K562 (cell line): ENCODE data around the gene NDST4. TPM values are rescaled to one million over a fixed set of nuclear protein-coding genes. Genes with fewer than 3 reads are reported as not detected.

ENCODE experiments used
- ARID3B ChIP-seq: fragments of 250-450 bp; sonication (Bioruptor Pico); IDR thresholded peaks from 2 replicates; pipeline ENCODE4 v1.4.0; 2020; ENCODE audit warnings: borderline replicate concordance
- NR2C1 ChIP-seq, 2 experiments: fragments of 450-650 bp; IDR thresholded peaks; 2 replicates each; pipeline ENCODE4 v1.6.1; 2017; ENCODE audit warnings: mild to moderate bottlenecking in 2 of 2, antibody characterized with exemption in 1 of 2, inconsistent platforms in 1 of 2, missing compliant biosample characterization in 1 of 2, missing genetic modification characterization in 1 of 2
- POLR2G ChIP-seq: fragments of 200-400 bp; formaldehyde crosslinking; IDR thresholded peaks from 2 replicates; pipeline ENCODE4 v1.6.1; 2017; ENCODE audit warnings: low read depth, mild to moderate bottlenecking, antibody characterized with exemption, low read length, moderate library complexity
- RBM15 ChIP-seq: fragments of 200-400 bp; formaldehyde crosslinking; IDR thresholded peaks from 2 replicates; pipeline ENCODE4 v1.6.1; 2018; ENCODE audit warnings: mild to moderate bottlenecking, low read length, moderate library complexity; ENCODE audit not compliant: insufficient read depth
- SNRNP70 ChIP-seq: fragments of 200-400 bp; formaldehyde crosslinking; optimal IDR thresholded peaks from 2 replicates; pipeline ENCODE3; 2017; ENCODE audit warnings: low read depth, low read length
- ZNF263 ChIP-seq: sonication (generic); formaldehyde crosslinking; IDR thresholded peaks from 2 replicates; pipeline ENCODE4 v1.8.0; 2022; ENCODE audit warnings: mild to moderate bottlenecking, missing genetic modification reagents, borderline replicate concordance
- ZNF324 ChIP-seq: fragments of 250-450 bp; sonication (Bioruptor Pico); IDR thresholded peaks from 2 replicates; pipeline ENCODE4 v1.4.0; 2020; ENCODE audit warnings: mild to moderate bottlenecking
- ZNF444 ChIP-seq: fragments of 250-450 bp; sonication (Bioruptor Pico); IDR thresholded peaks from 2 replicates; pipeline ENCODE4 v1.4.0; 2020; ENCODE audit warnings: mild to moderate bottlenecking, moderate library complexity
- polyA plus RNA-seq, 8 experiments: library from polyadenylated mRNA; depleted of rRNA in 4 of 8; stranded (reverse) in 5 of 8; unstranded in 3 of 8; fragments of >200 nt; fragmentation: Nextera tagmentation in 2 of 8; fragmentation: Illumina TruSeq in 1 of 8; extraction: Ambion mirVana in 2 of 8; extraction: Trizol in 1 of 8; gene quantifications; 2 replicates each; pipeline versions ENCODE4 v1.2.1 to v1.2.3, GENCODE V29; 2011 to 2014; ENCODE audit warnings: inconsistent platforms in 1 of 8, missing spikeins in 1 of 8
- total RNA-seq, 7 experiments: library from RNA; depleted of rRNA in 6 of 7; stranded (reverse); fragments of >200 nt in 6 of 7; fragmentation: Illumina TruSeq in 2 of 7; extraction: Trizol in 2 of 7; gene quantifications; 2 replicates each; pipeline versions ENCODE4 v1.2.1 to v1.2.3, GENCODE V29; 2011 to 2021; ENCODE audit warnings: low replicate concordance in 1 of 7
- TF ChIP-seq, protein P1 (sequence below): fragments of 450-650 bp; IDR thresholded peaks from 2 replicates; pipeline ENCODE4 v1.6.1; 2017; ENCODE audit warnings: mild to moderate bottlenecking, moderate library complexity

The NDST4 gene
- total and polyA plus RNA-seq, 9 of the 15 experiments (the other 6 are each of a cell fraction or from before 2014, with no cell fraction given), result not detected

DNA sequence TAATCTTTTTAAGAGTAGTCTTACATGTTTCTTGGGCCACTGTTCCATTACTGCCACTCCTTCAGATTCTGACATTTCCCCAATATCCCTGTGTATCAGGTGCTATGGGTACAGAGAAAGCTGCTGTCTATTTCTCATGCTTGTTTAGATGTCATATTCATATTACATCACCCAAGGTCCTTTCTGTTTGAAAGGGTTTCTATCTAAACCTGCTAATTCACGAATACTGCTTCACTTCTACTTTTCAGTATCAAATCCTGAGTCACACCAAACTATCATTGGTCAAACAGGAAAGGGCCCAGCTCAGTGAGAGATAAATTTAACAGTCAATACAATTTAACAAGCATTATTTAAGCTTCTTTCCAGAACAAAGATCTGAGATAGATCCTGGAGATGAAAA is 273.4 kb downstream of the NDST4 start (continued):
- TF ChIP-seq ARID3B (CRISPR knock-in tag) (no peak), NR2C1 (IDR thresholded peaks at IDR 0.05) (no peak), NR2C1 (tag; IDR thresholded peaks at IDR 0.05) (no peak), POLR2G (no peak), ZNF263 (CRISPR knock-in tag) (no peak), ZNF444 (CRISPR knock-in tag) (no peak), SNRNP70 (no peak), ZNF324 (CRISPR knock-in tag) (no peak), RBM15 (no peak)
- TF ChIP-seq, protein P1, sequence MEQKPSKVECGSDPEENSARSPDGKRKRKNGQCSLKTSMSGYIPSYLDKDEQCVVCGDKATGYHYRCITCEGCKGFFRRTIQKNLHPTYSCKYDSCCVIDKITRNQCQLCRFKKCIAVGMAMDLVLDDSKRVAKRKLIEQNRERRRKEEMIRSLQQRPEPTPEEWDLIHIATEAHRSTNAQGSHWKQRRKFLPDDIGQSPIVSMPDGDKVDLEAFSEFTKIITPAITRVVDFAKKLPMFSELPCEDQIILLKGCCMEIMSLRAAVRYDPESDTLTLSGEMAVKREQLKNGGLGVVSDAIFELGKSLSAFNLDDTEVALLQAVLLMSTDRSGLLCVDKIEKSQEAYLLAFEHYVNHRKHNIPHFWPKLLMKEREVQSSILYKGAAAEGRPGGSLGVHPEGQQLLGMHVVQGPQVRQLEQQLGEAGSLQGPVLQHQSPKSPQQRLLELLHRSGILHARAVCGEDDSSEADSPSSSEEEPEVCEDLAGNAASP, result no peak
- TF ChIP-seq, all 486 proteins: peak for 0
